ENCODE results near the gene IGFBP4.
A peak's percentile ranks its signal among the peaks of the same experiment; 100 is the strongest.

Gene IGFBP4

DNA sequence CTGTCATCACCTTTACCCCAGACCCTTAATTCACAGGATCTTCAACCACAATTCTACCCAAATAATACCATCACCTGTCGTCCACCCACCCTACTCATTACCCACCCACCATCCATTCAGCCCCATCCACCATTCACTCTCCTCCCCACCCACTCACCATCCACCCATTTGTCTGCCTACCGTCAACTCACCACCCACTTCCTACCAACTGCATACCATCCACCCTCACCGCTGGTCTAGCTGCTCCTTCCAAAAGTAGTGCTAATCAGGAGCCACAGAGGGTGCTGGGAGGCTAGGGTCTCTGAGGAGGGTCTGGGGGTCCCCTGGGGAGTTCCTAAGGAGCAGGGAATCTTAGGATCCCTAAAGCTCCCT lies 12.0 kb upstream of the IGFBP4 start:
- no peak for DNase-seq
- H2BK120ac ChIP-seq (ENCODE audit: insufficient read depth, low read length, poor library complexity), result no peak overlapping the region
- H3K23ac ChIP-seq (ENCODE audit: low read length), result no peak overlapping the region
- no peak overlapping the region for H3K18ac ChIP-seq (ENCODE audit: low read length)
- no peaks in the 10 kb centered on the region for H3K27me3 ChIP-seq (ENCODE audit: insufficient read depth, low read length)
- no peaks in the 10 kb centered on the region for H3K79me1 ChIP-seq (ENCODE audit: low read length)
- no peaks in the 10 kb centered on the region for H3K4me1 ChIP-seq (ENCODE audit: control insufficient read depth in 1 of 2, insufficient read depth in 2 of 2, low read length in 2 of 2)
- H2BK12ac ChIP-seq (ENCODE audit: low read length), result no peak overlapping the region
- WGBS (ENCODE audit: extremely low coverage, insufficient coverage, insufficient read length), result 100% methylated on average over 1 of the region's 3 CpGs
- no peak overlapping the region for H3K27ac ChIP-seq (ENCODE audit: low read depth, low read length)
- H3K14ac ChIP-seq (ENCODE audit: low read length), result no peak overlapping the region
- no peak overlapping the region for H4K91ac ChIP-seq (ENCODE audit: low read depth, low read length)
- no peak overlapping the region for H3K4me3 ChIP-seq (ENCODE audit: low read depth, low read length)
- H3K36me3 ChIP-seq (ENCODE audit: control insufficient read depth in 1 of 2, insufficient read depth in 2 of 2, low read length in 2 of 2), result no peaks in the 10 kb centered on the region
- no peak overlapping the region for H2AFZ ChIP-seq (ENCODE audit: insufficient read depth, low read length, poor library complexity)
- H3K9me3 ChIP-seq (ENCODE audit: insufficient read depth, low read depth, low read length), result peaks cover 3% of the 10 kb centered on the region
- H3K9ac ChIP-seq (ENCODE audit: low read length), result no peak overlapping the region
- no peak overlapping the region for H3K4ac ChIP-seq (ENCODE audit: low read depth, low read length)
- no peak overlapping the region for H4K12ac ChIP-seq (ENCODE audit: low read depth, low read length)
- no peak overlapping the region for H2AK5ac ChIP-seq (ENCODE audit: low read length)
- no peak overlapping the region for H3K4me2 ChIP-seq (ENCODE audit: low read length)
- H4K8ac ChIP-seq (ENCODE audit: low read depth, low read length), result no peak overlapping the region
- no peaks in the 10 kb centered on the region for H3K79me2 ChIP-seq (ENCODE audit: control insufficient read depth, insufficient read depth, low read length, poor library complexity)
- H2BK5ac ChIP-seq (ENCODE audit: low read depth, low read length, poor library complexity), result no peak overlapping the region

DNA sequence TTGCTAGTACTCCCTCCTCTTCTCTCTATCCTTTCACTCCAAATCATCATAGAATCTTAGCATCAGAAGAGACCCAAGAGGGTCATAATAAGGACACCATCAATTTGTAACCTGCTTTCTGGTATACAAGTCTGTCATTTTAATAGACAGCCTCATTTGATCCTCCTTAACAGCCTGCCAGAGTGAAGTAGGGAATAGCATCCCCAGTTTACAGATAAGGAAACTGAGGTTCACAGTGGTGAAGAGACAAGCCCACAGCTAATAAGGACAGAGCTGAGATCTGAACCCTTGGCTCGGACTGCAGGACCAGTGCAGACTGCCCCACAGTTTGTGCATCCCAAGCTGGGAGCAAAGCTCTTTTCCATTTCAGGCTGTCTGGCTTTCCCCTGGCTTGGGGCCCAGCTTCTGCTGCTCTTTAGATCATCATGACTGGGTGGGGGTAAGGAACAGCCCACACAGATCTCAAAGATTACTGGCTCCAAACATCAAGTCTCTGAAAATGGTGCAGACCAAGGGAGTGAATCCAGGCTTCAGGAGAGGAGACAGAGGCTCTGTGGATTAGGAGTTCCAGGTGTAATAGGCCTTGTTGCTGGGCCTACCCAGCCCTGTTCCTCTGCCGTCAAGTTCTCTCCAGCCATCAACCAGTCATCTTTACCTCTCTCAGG lies 10.3 kb upstream of the IGFBP4 start:
- H3K4me1 ChIP-seq (ENCODE audit: control insufficient read depth in 1 of 2, insufficient read depth in 2 of 2, low read length in 2 of 2), result peaks cover 0 to 2% of the 10 kb centered on the region in 2 experiments
- no peak overlapping the region for H2AFZ ChIP-seq (ENCODE audit: insufficient read depth, low read length, poor library complexity)
- DNase-seq, result no peak
- no peak overlapping the region for H3K14ac ChIP-seq (ENCODE audit: low read length)
- no peak overlapping the region for H2BK120ac ChIP-seq (ENCODE audit: insufficient read depth, low read length, poor library complexity)
- H2BK12ac ChIP-seq (ENCODE audit: low read length), result no peak overlapping the region
- H2AK5ac ChIP-seq (ENCODE audit: low read length), result no peak overlapping the region
- H3K4me2 ChIP-seq (ENCODE audit: low read length), result no peak overlapping the region
- H3K79me2 ChIP-seq (ENCODE audit: control insufficient read depth, insufficient read depth, low read length, poor library complexity), result no peaks in the 10 kb centered on the region
- H4K12ac ChIP-seq (ENCODE audit: low read depth, low read length), result no peak overlapping the region
- no peak overlapping the region for H4K91ac ChIP-seq (ENCODE audit: low read depth, low read length)
- H3K27me3 ChIP-seq (ENCODE audit: insufficient read depth, low read length), result no peaks in the 10 kb centered on the region
- no peak overlapping the region for H3K9ac ChIP-seq (ENCODE audit: low read length)
- no peak overlapping the region for H3K4ac ChIP-seq (ENCODE audit: low read depth, low read length)
- H3K23ac ChIP-seq (ENCODE audit: low read length), result no peak overlapping the region
- H3K4me3 ChIP-seq (ENCODE audit: low read depth, low read length), result no peak overlapping the region
- no peaks in the 10 kb centered on the region for H3K79me1 ChIP-seq (ENCODE audit: low read length)
- no peak overlapping the region for H4K8ac ChIP-seq (ENCODE audit: low read depth, low read length)
- H2BK5ac ChIP-seq (ENCODE audit: low read depth, low read length, poor library complexity), result no peak overlapping the region
- no peak overlapping the region for H3K27ac ChIP-seq (ENCODE audit: low read depth, low read length)
- peaks cover 3% of the 10 kb centered on the region for H3K9me3 ChIP-seq (ENCODE audit: insufficient read depth, low read depth, low read length)
- WGBS (ENCODE audit: extremely low coverage, insufficient coverage, insufficient read length), result no CpG with 5 or more reads among the region's 2 CpGs
- H3K18ac ChIP-seq (ENCODE audit: low read length), result no peak overlapping the region
- H3K36me3 ChIP-seq (ENCODE audit: control insufficient read depth in 1 of 2, insufficient read depth in 2 of 2, low read length in 2 of 2), result no peaks in the 10 kb centered on the region

DNA sequence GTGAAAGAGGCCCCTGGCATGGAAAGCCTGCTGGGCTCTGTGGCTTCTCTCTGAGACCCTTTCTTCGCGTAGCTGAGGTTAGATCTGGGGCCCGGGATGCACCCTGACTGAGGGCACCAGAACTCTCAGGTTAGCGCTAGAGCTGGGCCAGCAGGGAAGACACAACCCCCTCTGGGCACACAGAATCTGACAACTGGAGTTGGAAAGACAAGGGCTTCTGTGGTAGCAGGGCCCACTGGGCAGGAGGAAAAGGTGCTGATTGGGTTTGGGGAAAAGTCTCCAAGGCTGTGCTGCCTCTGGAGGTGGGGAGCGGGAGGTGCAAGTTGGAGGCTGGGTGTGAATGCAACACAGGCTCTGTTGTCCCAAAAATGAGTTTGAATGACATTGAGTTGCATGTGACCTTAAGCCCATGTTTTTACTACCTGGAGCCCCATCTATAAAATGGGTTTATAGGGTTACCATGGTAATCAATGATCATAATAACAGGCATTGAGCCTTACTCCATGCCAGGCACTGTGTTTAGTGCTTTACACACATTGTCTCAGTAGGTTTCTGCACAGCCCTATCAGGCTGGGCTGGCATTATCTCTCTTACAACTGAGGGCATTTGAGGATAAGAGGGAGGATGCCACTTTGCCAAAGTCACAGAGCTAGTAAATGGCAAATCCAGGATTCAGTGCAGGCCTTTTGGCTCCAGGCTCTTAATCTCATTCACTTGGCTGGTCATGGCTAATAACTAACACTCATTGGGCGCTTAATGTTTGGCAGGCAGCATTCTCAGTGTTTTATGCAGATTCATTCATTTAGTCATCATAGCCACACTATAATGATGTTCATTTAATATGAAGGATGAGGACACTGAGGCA lies 9.5 kb upstream of the IGFBP4 start:
- Histone ChIP-seq H3K18ac (ENCODE audit: low read length) (no peak overlapping the region), H3K4me3 (ENCODE audit: low read depth, low read length) (no peak overlapping the region), H4K8ac (ENCODE audit: low read depth, low read length) (no peak overlapping the region), H3K27ac (ENCODE audit: low read depth, low read length) (no peak overlapping the region), H2AK5ac (ENCODE audit: low read length) (no peak overlapping the region), H2AFZ (ENCODE audit: insufficient read depth, low read length, poor library complexity) (no peak overlapping the region), H3K79me2 (ENCODE audit: control insufficient read depth, insufficient read depth, low read length, poor library complexity) (no peaks in the 10 kb centered on the region), H3K4ac (ENCODE audit: low read depth, low read length) (no peak overlapping the region), H3K79me1 (ENCODE audit: low read length) (no peaks in the 10 kb centered on the region), H3K23ac (ENCODE audit: low read length) (no peak overlapping the region), H3K4me1 (ENCODE audit: control insufficient read depth in 1 of 2, insufficient read depth in 2 of 2, low read length in 2 of 2) (peaks cover 0 to 2% of the 10 kb centered on the region in 2 experiments), H2BK120ac (ENCODE audit: insufficient read depth, low read length, poor library complexity) (no peak overlapping the region), H3K9me3 (ENCODE audit: insufficient read depth, low read depth, low read length) (peaks cover 3% of the 10 kb centered on the region), H3K36me3 (ENCODE audit: control insufficient read depth in 1 of 2, insufficient read depth in 2 of 2, low read length in 2 of 2) (no peaks in the 10 kb centered on the region), H2BK5ac (ENCODE audit: low read depth, low read length, poor library complexity) (no peak overlapping the region), H3K4me2 (ENCODE audit: low read length) (no peak overlapping the region), H3K14ac (ENCODE audit: low read length) (no peak overlapping the region), H3K27me3 (ENCODE audit: insufficient read depth, low read length) (no peaks in the 10 kb centered on the region), H3K9ac (ENCODE audit: low read length) (no peak overlapping the region), H4K12ac (ENCODE audit: low read depth, low read length) (no peak overlapping the region), H4K91ac (ENCODE audit: low read depth, low read length) (no peak overlapping the region), H2BK12ac (ENCODE audit: low read length) (no peak overlapping the region)
- DNase-seq, result peak in 1 of 2 donors; percentile 29
- WGBS (ENCODE audit: extremely low coverage, insufficient coverage, insufficient read length), result no CpG with 5 or more reads among the region's 6 CpGs

GRCh38 chr17:40436636-40437035 lies 6.6 kb upstream of the IGFBP4 start:
- H2AFZ ChIP-seq (ENCODE audit: insufficient read depth, low read length, poor library complexity), result no peak overlapping the region
- WGBS (ENCODE audit: extremely low coverage, insufficient coverage, insufficient read length), result no CpG with 5 or more reads among the region's 5 CpGs
- H2BK5ac ChIP-seq (ENCODE audit: low read depth, low read length, poor library complexity), result no peak overlapping the region
- H3K4ac ChIP-seq (ENCODE audit: low read depth, low read length), result no peak overlapping the region
- H2BK12ac ChIP-seq (ENCODE audit: low read length), result no peak overlapping the region
- H3K14ac ChIP-seq (ENCODE audit: low read length), result no peak overlapping the region
- H3K27me3 ChIP-seq (ENCODE audit: insufficient read depth, low read length), result no peaks in the 10 kb centered on the region
- no peak overlapping the region for H3K18ac ChIP-seq (ENCODE audit: low read length)
- no peaks in the 10 kb centered on the region for H3K9me3 ChIP-seq (ENCODE audit: insufficient read depth, low read depth, low read length)
- H3K79me1 ChIP-seq (ENCODE audit: low read length), result no peaks in the 10 kb centered on the region
- no peak for DNase-seq
- H3K4me1 ChIP-seq (ENCODE audit: control insufficient read depth in 1 of 2, insufficient read depth in 2 of 2, low read length in 2 of 2), result peaks cover 0 to 2% of the 10 kb centered on the region in 2 experiments
- H2BK120ac ChIP-seq (ENCODE audit: insufficient read depth, low read length, poor library complexity), result no peak overlapping the region
- no peak overlapping the region for H2AK5ac ChIP-seq (ENCODE audit: low read length)
- no peak overlapping the region for H4K12ac ChIP-seq (ENCODE audit: low read depth, low read length)
- no peaks in the 10 kb centered on the region for H3K36me3 ChIP-seq (ENCODE audit: control insufficient read depth in 1 of 2, insufficient read depth in 2 of 2, low read length in 2 of 2)
- no peak overlapping the region for H4K8ac ChIP-seq (ENCODE audit: low read depth, low read length)
- no peak overlapping the region for H4K91ac ChIP-seq (ENCODE audit: low read depth, low read length)
- no peaks in the 10 kb centered on the region for H3K79me2 ChIP-seq (ENCODE audit: control insufficient read depth, insufficient read depth, low read length, poor library complexity)
- no peak overlapping the region for H3K4me3 ChIP-seq (ENCODE audit: low read depth, low read length)
- no peak overlapping the region for H3K9ac ChIP-seq (ENCODE audit: low read length)
- no peak overlapping the region for H3K23ac ChIP-seq (ENCODE audit: low read length)
- H3K27ac ChIP-seq (ENCODE audit: low read depth, low read length), result no peak overlapping the region
- H3K4me2 ChIP-seq (ENCODE audit: low read length), result no peak overlapping the region
